NCI-H2107 (cell line): Measurements from ENCODE around the gene PAIP2B.
"Not testable (repeated sequence)": the region's sequence is repeated elsewhere in the genome, so short reads cannot be mapped to it uniquely, and the experiment has no call there.

Experiments
- DNase-seq: peaks from one replicate; lab custom pipeline; 2025; lab: John Stamatoyannopoulos, UW

Gene PAIP2B, protein sequence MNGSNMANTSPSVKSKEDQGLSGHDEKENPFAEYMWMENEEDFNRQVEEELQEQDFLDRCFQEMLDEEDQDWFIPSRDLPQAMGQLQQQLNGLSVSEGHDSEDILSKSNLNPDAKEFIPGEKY

DNA sequence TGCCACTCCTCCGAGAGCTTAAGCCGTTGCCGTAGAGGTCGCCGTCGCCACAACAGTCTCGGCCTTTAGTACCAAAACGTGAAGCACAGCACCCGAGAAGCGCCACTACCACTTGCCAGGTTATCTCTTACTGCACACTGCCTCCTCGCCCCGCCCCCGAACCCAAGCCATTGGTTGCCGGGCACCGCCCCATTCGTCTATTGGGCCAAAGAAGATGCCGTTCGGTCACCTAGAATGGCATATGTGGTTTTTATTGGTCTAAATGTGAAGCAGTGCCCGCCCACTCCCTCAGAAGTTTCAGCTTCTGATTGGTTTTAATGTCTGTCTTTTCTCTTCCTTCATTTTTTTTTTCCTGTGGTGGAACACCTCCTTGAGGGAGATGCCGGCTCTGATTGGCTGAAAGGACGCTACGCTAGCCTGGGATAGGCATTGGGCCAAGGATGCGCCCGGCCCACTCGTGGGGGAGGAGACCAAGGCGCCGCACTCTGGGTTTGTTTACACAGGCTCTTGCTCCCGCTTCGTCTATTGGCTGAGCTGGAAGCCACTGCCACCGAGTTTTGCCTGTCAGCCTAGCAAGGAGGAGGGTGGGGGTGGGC, at the start of gene PAIP2B:
PAIP2B (minus strand) TSS at position 139 of the 596 bp plus-strand sequence. CDS start 24,514 bp downstream, outside the sequence.
- peak; percentile 96 for DNase-seq

DNA sequence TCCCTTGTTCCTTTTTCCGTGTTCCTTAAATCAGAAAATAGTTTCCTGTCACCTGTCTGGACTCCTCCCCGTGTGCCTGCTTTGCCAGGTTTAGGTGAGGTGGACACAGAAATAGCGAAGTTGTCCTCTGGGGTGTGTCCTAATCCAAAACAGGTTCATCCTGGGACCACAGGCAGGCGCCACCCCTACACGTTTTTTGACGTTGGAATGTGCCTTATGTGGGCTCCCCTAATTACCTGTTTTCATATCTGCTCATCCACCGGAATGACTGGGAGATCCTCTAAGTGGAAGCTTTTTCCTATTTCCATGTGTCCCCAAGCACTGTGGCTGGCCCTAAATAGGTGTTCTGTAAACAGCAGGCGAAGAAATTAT, 49.0 kb upstream of the PAIP2B start:
- DNase-seq, result no peak

DNA sequence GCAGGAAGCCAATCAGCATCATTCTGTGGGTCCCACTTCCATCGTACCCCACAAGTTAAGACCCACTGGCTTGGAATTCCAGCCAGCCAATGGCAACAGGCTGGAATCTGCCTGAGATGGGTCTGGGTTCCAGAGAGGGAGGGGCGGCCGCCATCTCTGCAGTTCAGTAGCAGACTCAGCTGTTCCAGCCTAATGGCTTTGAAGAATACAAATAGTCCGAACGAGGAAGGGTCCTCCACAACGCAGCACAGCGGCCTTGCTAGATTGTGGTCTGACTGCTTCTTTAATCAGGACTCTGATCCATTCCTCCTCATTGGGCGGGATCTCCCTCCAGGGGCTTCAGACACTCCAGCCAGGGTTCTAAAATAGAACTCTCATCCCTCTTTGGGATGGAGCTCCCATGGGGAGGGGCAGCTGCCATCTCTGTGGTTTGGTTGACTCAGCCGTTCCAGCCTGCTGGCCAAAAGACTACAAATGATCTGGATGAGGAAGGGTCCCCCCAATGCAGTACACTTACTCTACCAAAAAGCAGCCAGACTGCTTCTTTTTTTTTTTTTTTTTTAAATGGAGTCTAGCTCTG, 42.7 kb upstream of the PAIP2B start:
- DNase-seq, result no peak

DNA sequence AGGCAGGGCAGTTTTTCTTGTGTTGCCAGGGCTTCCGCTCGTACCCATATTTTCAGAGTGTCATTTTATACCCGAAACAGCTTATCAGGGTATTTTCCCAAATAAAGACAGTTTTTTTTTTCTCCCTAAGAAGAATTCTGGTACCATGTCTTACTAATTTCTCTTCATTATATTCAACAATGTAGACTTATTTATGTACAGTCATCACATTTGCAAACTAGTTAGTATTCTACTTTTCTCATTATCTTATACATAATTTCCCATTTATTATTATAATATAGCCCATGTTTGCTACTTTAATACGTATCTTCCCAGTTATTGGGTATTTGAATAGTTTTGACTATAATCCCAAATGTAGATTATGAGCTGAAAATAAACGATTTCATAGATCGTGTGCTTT, 36.5 kb upstream of the PAIP2B start:
- no peak for DNase-seq

DNA sequence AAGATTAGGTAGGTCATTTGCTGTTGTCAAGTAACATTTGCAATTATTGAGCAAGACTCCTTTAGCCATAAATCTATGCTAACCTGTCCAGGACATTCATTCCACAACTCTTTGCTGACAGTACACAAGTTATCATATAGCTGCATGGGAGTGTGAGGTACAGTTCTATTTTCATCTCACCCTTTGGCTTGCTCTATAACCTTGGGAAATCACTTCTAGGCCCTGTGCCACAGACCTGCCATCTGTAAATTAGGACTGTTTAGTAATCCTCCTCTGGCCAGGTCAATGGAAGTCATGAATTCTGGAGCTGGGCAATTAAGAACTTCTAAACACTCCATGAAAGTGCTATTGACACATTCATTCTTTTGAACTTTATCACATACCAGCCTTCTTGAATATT, 34.6 kb upstream of the PAIP2B start:
- no peak for DNase-seq

DNA sequence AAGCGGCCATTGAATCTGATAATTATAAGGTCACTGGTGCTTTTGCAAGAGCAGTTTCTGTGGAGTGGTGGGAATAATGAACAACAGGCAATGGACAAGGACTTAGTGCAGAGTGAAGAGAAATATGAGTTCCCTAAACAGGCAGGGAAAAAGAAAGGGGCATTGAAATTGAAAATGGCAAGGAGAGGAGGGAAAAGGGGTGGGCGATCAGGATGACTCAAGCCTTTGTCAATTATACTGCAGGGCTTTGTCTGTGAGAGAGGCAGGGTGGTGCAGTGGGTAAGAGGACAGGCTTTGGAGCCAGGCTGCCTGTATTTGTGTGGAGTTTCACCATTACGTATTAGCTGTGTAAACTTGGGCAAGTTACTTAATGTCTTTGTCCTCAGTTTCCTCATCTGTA, 29.5 kb upstream of the PAIP2B start:
- DNase-seq, result no peak

DNA sequence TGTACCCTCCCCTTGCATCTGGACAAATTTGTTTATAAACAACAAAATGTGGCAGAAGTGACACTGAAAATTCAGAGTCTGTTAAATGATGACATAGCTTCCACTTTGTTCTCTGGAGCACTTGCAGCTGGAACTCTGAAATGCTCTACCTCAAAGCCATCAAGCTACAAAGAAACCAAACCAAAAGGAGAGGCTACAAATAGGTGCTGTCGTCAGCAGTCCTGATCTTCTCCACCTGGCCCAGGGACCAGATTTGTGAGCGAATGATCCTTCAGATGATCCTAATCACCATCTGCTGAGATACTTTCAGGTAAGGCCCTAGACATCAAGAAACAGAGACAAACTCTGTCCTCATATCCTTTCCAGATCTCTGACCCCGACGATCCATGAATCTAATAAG, 27.9 kb upstream of the PAIP2B start:
- no peak for DNase-seq

DNA sequence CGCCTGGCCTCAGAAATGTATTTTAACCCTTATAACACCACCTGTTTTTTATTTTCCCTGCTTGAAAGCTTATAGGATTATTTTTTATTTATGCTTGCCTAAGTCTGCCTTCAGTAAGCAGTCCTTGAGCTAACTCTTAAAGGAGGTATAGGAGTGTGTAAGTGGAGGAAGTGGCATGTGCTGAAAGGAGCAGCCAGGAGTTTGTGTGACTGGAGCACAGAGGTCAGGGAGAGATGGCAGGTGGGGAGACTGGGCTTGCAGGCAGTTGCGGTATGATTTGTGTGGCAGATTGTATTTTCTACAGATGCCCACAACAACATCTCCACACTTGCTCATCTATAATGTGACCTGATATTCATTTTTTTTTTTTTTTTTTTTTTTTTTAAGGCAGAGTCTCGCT, 27.2 kb upstream of the PAIP2B start:
- no peak for DNase-seq

DNA sequence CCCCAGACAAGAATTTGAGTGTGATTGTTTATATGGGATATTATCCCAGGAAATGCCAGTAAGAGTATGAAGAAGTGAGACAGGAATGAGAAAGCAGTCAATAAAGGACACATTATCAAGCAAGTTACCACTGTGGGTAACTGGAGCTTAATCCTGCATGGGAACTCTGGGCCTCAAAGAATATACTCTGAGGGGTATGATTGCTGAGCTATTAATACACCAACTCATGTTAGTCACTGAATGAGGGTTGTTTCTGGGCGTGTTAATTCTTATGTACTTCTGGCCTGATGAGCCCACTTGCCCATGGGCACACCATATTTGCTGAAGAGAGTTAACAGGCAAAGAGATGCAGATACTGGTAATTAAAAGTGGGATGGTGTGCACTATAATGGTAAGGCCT, 26.6 kb upstream of the PAIP2B start:
- no peak for DNase-seq

DNA sequence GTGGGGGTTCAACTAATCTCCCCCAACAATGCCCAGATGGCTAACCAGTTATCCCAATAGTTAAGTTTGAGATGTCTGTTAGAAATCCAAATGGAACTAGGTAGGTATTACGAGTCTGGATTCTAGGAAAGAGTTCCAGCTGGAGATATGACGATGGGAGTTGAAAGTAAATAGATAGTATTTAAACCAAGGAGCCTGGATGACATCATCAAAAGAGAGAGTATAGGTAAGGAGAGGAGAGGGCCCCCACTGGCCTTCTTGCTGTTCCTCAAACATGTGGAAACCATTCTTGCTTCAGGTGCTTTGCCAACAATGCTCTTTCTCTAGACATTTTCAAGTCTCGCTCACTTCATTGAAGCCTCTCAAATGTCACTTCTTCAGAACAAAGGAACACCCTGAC, 26.0 kb upstream of the PAIP2B start:
- no peak for DNase-seq

DNA sequence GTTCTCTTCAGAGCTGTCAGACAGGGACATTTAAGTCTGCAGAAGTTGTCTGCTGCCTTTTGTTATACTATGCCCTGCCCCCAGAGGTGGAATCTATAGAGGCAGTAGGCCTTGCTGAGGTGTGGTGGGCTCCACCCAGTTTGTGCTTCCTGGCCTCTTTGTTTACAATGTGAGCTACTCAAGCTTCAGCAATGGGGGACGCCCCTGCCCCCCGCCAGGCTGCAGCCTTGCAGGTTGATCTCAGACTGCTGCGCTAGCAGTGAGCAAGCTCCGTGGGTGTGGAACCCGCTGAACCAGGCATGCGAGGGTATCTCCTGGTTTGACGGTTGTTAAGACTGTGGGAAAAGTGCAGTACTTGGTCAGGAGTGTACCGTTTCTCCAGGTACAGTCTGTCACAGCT, 24.0 kb upstream of the PAIP2B start:
- DNase-seq, result no peak

DNA sequence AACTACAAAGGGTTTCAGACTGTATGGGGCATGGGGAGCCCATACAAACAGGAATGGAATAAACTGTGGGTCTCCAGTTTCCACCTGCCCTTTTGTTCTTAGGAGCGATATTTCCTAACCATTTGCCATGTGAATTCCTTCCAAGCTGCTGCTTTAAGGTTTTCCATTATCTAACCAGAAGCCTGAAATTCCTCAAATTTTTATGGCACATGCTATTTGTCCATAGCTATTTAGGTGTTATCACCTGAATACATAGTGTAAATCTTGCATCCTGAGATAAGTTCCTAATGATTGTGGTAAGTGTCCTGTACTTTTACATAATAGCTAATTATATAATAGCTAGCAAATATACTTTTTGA, 17.4 kb upstream of the PAIP2B start:
- no peak for DNase-seq

DNA sequence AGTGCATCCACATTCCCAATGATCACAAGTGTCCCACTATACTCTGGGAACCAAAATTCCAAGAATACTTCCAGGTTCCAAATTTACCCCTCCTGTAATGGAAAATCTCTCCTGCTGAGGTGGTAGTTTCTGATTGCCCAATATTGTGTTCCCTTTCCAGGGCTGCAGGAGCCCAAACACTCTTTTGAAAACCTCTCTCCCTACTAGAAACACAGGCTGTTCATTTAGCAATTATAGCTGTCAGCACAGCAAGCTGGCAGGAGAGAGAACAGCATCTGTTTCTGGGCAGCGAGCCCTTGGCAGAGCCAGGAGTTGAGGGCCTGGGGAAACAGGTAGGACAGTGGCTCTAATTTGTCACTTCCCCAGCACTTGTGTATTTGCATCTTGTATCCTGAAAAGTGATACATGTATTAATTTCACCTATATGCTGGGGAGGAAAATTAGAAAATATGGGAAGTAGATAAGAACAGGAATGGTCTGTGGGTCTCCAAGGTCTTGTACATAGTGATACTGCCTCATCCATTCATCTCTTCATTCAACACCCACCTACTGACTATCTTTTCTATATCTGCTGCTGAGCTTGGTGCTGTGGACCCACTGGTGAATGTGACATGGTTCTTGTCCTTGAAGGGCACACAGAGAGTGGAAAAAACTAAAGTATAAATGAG, 16.9 kb upstream of the PAIP2B start:
- DNase-seq, result no peak

DNA sequence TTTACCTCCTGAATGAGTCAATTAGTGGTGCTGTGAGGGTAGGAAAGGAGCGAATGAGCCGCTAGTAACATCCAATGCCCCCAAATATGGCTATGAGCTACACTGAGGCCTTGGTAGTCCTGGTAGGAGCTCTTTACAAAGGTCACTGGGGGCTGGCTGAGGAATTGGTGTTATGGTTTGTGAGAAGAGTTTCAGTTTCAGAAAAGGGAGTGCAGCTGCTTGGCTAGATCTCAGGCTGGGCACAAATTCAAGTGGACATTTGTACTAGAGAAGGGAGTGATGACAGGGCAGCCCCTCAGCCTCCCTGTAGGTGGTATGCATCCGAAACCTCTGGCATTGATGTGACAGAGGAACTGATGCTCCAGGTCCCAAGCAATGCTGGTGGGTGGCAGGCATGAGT, 13.9 kb upstream of the PAIP2B start:
- DNase-seq, result no peak

DNA sequence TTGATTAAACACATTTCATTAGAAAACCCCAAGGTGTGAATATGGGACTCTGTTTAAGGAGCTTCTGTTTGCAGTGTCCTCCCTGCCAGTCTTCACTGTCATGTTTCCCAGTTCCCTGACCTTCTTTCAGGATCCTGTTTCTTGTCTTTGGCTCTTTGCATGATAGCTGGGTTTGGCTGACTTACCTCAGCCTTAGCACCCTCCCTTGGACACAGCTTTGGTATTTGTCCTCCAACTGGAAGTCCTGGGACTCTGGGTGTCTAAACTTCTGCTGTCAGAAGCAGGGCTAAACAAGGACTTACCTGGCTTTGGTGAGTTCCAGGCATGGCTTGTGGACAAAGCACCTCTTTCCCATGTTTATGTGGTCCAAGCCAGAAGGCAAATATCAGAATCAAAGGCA, 11.2 kb upstream of the PAIP2B start:
- no peak for DNase-seq

DNA sequence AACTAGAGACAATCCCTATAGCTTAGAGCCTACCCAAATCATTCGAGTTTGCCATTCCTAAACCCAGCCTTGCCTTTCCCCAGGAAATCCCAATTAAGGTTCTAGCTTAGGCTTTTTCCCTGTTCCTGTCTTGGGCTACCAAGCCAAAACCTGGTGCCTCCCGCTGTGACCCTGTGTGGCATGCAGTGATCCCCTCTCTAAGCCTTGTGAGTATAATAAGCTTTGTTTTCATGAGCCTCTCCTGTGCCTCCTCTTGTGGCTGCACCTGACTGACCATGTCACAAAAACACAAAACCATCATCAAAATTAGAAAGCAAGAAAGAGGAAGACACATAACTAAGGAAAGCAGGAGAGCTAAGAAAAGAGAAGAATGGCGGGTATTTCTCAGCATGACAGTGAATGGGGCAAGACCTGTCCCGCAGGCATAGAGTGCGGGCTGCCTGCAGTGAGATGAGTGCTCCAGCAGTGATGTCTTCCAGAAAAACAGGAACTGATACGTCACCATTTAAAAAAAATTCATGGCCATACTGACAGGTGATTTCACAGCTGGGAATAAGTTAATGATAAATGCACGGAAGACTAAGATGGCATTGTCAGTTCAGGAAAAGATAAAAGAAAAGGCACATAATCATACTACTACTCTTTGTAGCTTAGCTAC, 9.2 kb upstream of the PAIP2B start:
- no peak for DNase-seq

DNA sequence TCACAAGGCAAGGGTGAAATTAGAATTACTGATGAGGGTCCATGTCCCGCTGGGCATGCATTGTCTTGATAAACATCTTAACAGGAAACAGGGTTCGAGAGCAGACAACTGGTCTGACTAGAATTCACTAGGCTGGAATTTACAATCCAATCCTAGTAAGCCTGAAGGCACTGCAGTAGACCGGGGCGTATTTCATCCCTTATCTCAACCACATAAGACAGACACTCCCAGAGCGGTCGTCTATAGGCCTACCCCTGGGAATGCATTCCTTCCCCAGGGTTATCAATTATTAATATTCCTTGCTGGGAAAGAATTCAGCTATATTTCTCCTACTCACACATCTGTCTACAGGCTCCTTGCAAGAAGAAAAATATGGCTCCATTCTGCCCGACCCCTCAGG, 6.2 kb upstream of the PAIP2B start:
- not testable (repeated sequence) for DNase-seq

DNA sequence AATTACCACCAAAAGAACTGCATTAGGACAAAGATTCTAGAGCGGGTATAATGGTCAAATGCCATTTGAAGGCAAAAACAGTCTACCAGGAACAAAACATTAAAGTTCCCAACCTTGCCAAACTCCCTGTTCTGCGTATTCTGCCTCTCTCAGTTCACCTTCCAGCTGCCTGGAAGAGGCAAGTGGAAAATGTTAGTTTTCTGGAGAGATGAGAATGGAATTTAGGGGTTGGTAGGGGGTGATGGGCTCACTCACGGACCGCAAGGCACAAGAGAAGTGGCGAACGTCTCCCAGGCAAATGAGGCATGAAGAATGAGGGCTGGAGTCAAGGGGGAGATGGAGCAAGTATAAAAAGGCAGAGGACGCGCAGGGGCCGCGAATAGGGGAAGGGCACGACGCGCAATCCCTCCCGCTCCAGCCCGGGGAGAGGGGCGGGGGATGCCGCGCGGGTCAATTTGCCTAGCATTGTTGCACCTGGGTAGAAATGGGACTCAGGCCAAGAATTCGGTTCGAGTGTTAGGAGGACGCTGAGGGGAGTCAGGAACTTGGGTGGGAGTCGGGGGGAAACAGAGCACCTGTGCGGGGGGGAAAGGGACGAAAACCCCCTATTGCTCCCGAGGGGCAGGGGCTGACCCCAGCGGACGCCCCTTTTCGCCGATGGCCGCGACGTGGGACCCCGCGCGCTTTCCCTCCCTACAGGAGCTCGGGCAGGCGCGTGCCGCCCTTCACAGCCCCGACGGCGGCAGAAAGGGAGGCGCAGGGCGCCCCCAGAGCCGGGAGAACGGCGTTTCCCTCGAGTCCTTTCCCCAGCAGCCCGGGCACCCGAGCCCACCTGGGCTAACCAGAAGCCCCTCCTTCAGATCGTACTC, 573 bp downstream of the PAIP2B start:
- DNase-seq, result peak; percentile 24

DNA sequence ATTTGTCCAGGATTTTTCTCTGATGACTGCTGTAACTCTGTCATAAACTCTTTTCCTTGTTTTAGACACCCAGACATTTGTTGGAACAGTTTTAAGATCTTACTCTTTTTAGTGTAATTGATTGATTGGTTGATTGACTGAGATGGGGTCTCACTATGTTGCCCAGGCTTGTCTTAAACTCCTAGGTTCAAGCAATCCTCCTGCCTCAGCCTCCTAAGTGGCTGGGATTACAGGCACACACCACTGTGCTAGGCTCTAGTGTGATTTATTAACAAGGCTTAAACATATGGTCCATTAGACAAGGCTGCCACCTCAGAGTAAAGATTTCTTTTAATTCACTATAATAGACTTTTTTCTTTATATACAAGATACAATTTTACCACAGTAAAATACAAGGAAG, 2.0 kb downstream of the PAIP2B start:
- no peak for DNase-seq

DNA sequence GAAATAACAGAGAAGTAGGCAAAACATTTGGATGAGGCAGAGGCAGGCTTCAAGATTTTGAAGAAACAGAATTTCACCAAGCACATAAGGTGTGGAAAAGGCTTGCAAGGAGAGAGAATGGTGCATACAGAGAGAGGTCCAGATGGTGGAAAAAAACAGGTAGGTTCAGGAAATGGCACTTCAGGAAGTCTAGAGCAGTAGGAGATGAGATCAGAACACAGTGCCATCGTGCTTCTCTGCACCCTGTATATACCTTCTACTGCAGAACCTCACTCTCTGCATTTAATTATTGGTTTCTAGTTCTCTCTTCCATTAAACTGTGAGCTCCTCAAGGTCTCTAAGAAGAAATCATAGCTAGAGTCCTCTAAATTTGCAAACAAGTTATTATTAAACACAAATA, 2.4 kb downstream of the PAIP2B start:
- no peak for DNase-seq

DNA sequence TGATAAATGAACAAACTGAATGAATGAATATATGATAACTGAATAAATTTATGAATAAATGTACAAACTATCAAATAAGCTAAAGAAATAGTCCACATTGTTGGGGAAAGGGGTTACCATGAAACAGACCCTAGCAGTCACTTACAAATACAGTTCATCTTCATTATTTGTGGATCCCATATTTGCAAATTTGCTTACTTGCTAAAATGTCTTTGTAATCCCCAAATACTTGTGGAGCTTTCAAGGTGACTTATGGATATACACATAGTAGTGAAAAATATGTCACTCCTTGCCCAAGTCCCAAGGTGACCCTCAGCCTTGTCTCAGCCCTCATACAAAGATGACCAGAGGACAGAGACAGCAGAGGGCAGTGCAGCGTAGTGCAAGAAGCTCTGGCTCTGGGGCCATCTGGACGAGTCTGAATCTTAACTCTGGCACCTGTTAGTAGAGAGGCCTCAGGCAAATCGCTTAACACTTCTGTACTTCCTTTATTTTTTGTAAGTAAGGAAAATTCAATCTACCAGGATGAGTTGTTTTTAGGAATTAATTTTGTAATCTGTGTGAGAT, 3.1 kb downstream of the PAIP2B start:
- no peak for DNase-seq

DNA sequence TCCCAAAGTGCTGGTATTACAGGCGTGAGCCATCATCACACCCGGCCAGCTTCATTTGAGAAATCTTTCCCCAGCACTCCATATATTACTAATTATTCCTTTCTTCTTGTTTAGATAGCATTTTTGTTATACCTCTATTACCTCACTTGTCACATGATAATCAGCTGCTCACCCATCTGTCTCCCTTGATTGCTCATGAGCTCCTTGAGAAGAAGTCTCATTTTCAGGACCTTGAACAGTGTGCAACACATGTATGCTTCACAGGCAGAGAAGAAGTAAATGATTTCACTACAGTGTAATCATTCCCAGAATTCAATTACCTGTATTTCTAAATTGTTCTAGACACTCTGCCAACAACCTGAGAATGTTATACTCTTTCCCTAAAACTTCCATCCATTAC, 6.2 kb downstream of the PAIP2B start:
- no peak for DNase-seq
